Karpas-422 (cell line): ENCODE measurements around the gene NECAB2. TPM values are rescaled to one million over a fixed set of nuclear protein-coding genes. Genes with fewer than 3 reads are reported as not detected.

Source experiments
- DNase-seq: peaks from one replicate; pipeline ENCODE4 v3.0.0-alpha.2; 2015
- H2AFZ ChIP-seq: fragments of 200-600 bp; sonication (generic); 2 replicates; pipeline ENCODE4 v1.6.1; 2014; ENCODE audit warnings: antibody characterized with exemption, low read length, mixed read lengths
- H3K27ac ChIP-seq: fragments of 200-600 bp; sonication (generic); 2 replicates; pipeline ENCODE4 v1.5.1; 2014; ENCODE audit warnings: mild to moderate bottlenecking, low read length, moderate library complexity
- H3K27me3 ChIP-seq: fragments of 200-600 bp; sonication (generic); 2 replicates; pipeline ENCODE4 v1.6.1; 2014; ENCODE audit warnings: low read length, mixed read lengths
- H3K36me3 ChIP-seq: fragments of 200-600 bp; sonication (generic); 2 replicates; pipeline ENCODE4 v1.6.1; 2014; ENCODE audit warnings: low read length, mixed read lengths; ENCODE audit not compliant: insufficient read depth
- H3K4me1 ChIP-seq: fragments of 200-600 bp; sonication (generic); 2 replicates; pipeline ENCODE4 v1.6.1; 2014; ENCODE audit warnings: mild to moderate bottlenecking, low read length, mixed read lengths
- H3K4me2 ChIP-seq: fragments of 200-600 bp; sonication (generic); 2 replicates; pipeline ENCODE4 v1.6.1; 2014; ENCODE audit warnings: low read length, low read depth, mild to moderate bottlenecking; ENCODE audit not compliant: poor library complexity, severe bottlenecking
- H3K4me3 ChIP-seq: fragments of 200-600 bp; sonication (generic); 2 replicates; pipeline ENCODE4 v1.5.1; 2014; ENCODE audit warnings: mild to moderate bottlenecking, antibody characterized with exemption, low read length, mixed read lengths
- H3K79me2 ChIP-seq: fragments of 200-600 bp; sonication (generic); 2 replicates; pipeline ENCODE4 v1.6.1; 2014; ENCODE audit warnings: mild to moderate bottlenecking, low read length, mixed read lengths
- H3K9ac ChIP-seq: fragments of 200-600 bp; sonication (generic); 2 replicates; pipeline ENCODE4 v1.6.0; 2014; ENCODE audit warnings: low read length
- H3K9me2 ChIP-seq: fragments of 200-600 bp; sonication (generic), shearing (Covaris generic); replicated peaks from 2 replicates; pipeline ENCODE4 v1.6.0; 2014; ENCODE audit warnings: mild to moderate bottlenecking, low read length, moderate library complexity; ENCODE audit not compliant: insufficient read depth
- H3K9me3 ChIP-seq: fragments of 300-700, 200-600 bp; sonication (generic); 2 replicates; pipeline ENCODE4 v1.6.1; 2014; ENCODE audit warnings: low read length, mixed read lengths
- H4K20me1 ChIP-seq: fragments of 200-600 bp; sonication (generic); 2 replicates; pipeline ENCODE4 v1.6.1; 2014; ENCODE audit warnings: mild to moderate bottlenecking, antibody characterized with exemption, low read length, low read depth; ENCODE audit not compliant: insufficient read depth
- total RNA-seq: library from RNA; depleted of rRNA; stranded (reverse); fragments of >200 nt; shearing (Covaris generic); gene quantifications from 2 replicates; pipeline ENCODE4 v1.2.3, GENCODE V29; 2014; ENCODE audit warnings: low replicate concordance

The NECAB2 gene
- total RNA-seq, 1 experiment from 2014 or later, result not detected

- Histone ChIP-seq H3K4me1 (no peaks in the 10 kb centered on the region), H3K79me2 (no peaks in the 10 kb centered on the region), H3K27me3 (no peaks in the 10 kb centered on the region), H2AFZ (no peak overlapping the region), H3K27ac (no peak overlapping the region), H3K4me3 (no peak overlapping the region), H3K9me3 (no peaks in the 10 kb centered on the region), H4K20me1 (no peaks in the 10 kb centered on the region), H3K36me3 (no peaks in the 10 kb centered on the region), H3K9me2 (no peaks in the 10 kb centered on the region), H3K9ac (no peak overlapping the region), H3K4me2 (no peak overlapping the region)
- no peak for DNase-seq
These were observed 2.4 kb upstream of the NECAB2 start for GRCh38 chr16:83965444-83966152.

GRCh38 chr16:83966153-83966696, 1.8 kb upstream of the NECAB2 start:
- Histone ChIP-seq H3K9me3 (no peaks in the 10 kb centered on the region), H3K4me3 (no peak overlapping the region), H3K4me2 (no peak overlapping the region), H3K36me3 (no peaks in the 10 kb centered on the region), H3K79me2 (no peaks in the 10 kb centered on the region), H3K9ac (no peak overlapping the region), H4K20me1 (no peaks in the 10 kb centered on the region), H3K4me1 (no peaks in the 10 kb centered on the region), H3K9me2 (no peaks in the 10 kb centered on the region), H2AFZ (no peak overlapping the region), H3K27ac (no peak overlapping the region), H3K27me3 (no peaks in the 10 kb centered on the region)
- no peak for DNase-seq

GRCh38 chr16:83967091-83967490, 953 bp upstream of the NECAB2 start:
- no peaks in the 10 kb centered on the region for H3K4me1 ChIP-seq

GRCh38 chr16:83968306-83968851, 335 bp downstream of the NECAB2 start:
- no peaks in the 10 kb centered on the region for H3K9me2 ChIP-seq
- H3K27me3 ChIP-seq, result no peaks in the 10 kb centered on the region
- H3K4me1 ChIP-seq, result no peaks in the 10 kb centered on the region
- H3K79me2 ChIP-seq, result no peaks in the 10 kb centered on the region
- no peak overlapping the region for H3K9ac ChIP-seq
- no peak for DNase-seq
- no peaks in the 10 kb centered on the region for H4K20me1 ChIP-seq
- no peak overlapping the region for H3K4me3 ChIP-seq
- H3K27ac ChIP-seq, result no peak overlapping the region
- no peaks in the 10 kb centered on the region for H3K9me3 ChIP-seq
- H3K36me3 ChIP-seq, result no peaks in the 10 kb centered on the region
- H3K4me2 ChIP-seq, result no peak overlapping the region
- no peak overlapping the region for H2AFZ ChIP-seq

More at GRCh38 chr16:83967091-83967490, 953 bp upstream of the NECAB2 start:
- H3K9me2 ChIP-seq, result no peaks in the 10 kb centered on the region
- no peaks in the 10 kb centered on the region for H3K9me3 ChIP-seq
- no peak overlapping the region for H3K4me3 ChIP-seq
- no peaks in the 10 kb centered on the region for H3K36me3 ChIP-seq
- H2AFZ ChIP-seq, result no peak overlapping the region
- H3K79me2 ChIP-seq, result no peaks in the 10 kb centered on the region
- no peaks in the 10 kb centered on the region for H3K27me3 ChIP-seq
- no peaks in the 10 kb centered on the region for H4K20me1 ChIP-seq
- no peak for DNase-seq
- H3K27ac ChIP-seq, result no peak overlapping the region
- no peak overlapping the region for H3K9ac ChIP-seq
- no peak overlapping the region for H3K4me2 ChIP-seq

- Histone ChIP-seq H3K36me3 (no peaks in the 10 kb centered on the region), H3K4me1 (no peaks in the 10 kb centered on the region), H3K9me3 (no peaks in the 10 kb centered on the region), H3K9me2 (no peaks in the 10 kb centered on the region), H3K79me2 (no peaks in the 10 kb centered on the region), H2AFZ (no peak overlapping the region), H4K20me1 (no peaks in the 10 kb centered on the region), H3K9ac (no peak overlapping the region), H3K4me2 (no peak overlapping the region), H3K4me3 (no peak overlapping the region), H3K27ac (no peak overlapping the region), H3K27me3 (no peaks in the 10 kb centered on the region)
- no peak for DNase-seq
These were observed 1.0 kb downstream of the NECAB2 start for GRCh38 chr16:83968891-83969649.

GRCh38 chr16:83969771-83970429, 1.9 kb downstream of the NECAB2 start:
- Histone ChIP-seq H3K36me3 (no peaks in the 10 kb centered on the region), H3K4me3 (no peak overlapping the region), H3K27ac (no peak overlapping the region), H3K4me2 (no peak overlapping the region), H3K9ac (no peak overlapping the region), H2AFZ (no peak overlapping the region), H3K4me1 (no peaks in the 10 kb centered on the region), H3K9me2 (no peaks in the 10 kb centered on the region), H4K20me1 (no peaks in the 10 kb centered on the region), H3K9me3 (no peaks in the 10 kb centered on the region), H3K79me2 (no peaks in the 10 kb centered on the region), H3K27me3 (no peaks in the 10 kb centered on the region)
- DNase-seq, result no peak

GRCh38 chr16:83970430-83970815, 2.4 kb downstream of the NECAB2 start:
- no peaks in the 10 kb centered on the region for H3K9me2 ChIP-seq
- no peaks in the 10 kb centered on the region for H3K9me3 ChIP-seq
- no peaks in the 10 kb centered on the region for H3K36me3 ChIP-seq
- DNase-seq, result no peak
- H4K20me1 ChIP-seq, result no peaks in the 10 kb centered on the region
- H2AFZ ChIP-seq, result no peak overlapping the region
- no peak overlapping the region for H3K27ac ChIP-seq
- H3K4me2 ChIP-seq, result no peak overlapping the region
- no peaks in the 10 kb centered on the region for H3K79me2 ChIP-seq
- no peak overlapping the region for H3K9ac ChIP-seq
- H3K4me3 ChIP-seq, result no peak overlapping the region
- no peaks in the 10 kb centered on the region for H3K4me1 ChIP-seq
- no peaks in the 10 kb centered on the region for H3K27me3 ChIP-seq
